Calu3 (cell line): ENCODE measurements around the gene ZNF616. TPM values are rescaled to one million over a fixed set of nuclear protein-coding genes. Genes with fewer than 3 reads are reported as not detected.

Experiments used
- Bru-seq: library from RNA; stranded (reverse); fragments of 400-500 nt; gene quantifications from one replicate; lab custom pipeline; 2021; lab: Mats Ljungman, UMichigan
- BruChase-seq, 2 experiments: library from RNA; stranded (reverse); fragments of 400-500 nt; gene quantifications; one replicate each; lab custom pipeline; 2021; lab: Mats Ljungman, UMichigan
- BruUV-seq: library from RNA; stranded (reverse); fragments of 400-500 nt; replicated peaks from 2 replicates; lab custom pipeline; 2021; lab: Mats Ljungman, UMichigan
- CTCF ChIA-PET: fragments of 300-600 bp; sonication (Branson Sonifier 250); formaldehyde crosslinking; loops from one replicate; lab custom pipeline; 2022; ENCODE audit warnings: antibody characterized with exemption; lab: Charles Lee
- DNase-seq: peaks from one replicate; pipeline ENCODE4 v3.0.0; 2022
- H3K27ac Mint-ChIP-seq: one replicate; pipeline ENCODE4 v1.8.0; 2022; ENCODE audit warnings: mixed read lengths; ENCODE audit not compliant: unreplicated experiment
- H3K27me3 Mint-ChIP-seq: one replicate; pipeline ENCODE4 v1.8.0; 2022; ENCODE audit warnings: mixed read lengths; ENCODE audit not compliant: unreplicated experiment
- H3K36me3 Mint-ChIP-seq: one replicate; pipeline ENCODE4 v1.8.0; 2022; ENCODE audit warnings: mild to moderate bottlenecking, moderate library complexity, mixed read lengths; ENCODE audit not compliant: insufficient read depth, unreplicated experiment
- H3K4me1 Mint-ChIP-seq: one replicate; pipeline ENCODE4 v1.8.0; 2022; ENCODE audit warnings: mild to moderate bottlenecking, low read depth, mixed read lengths; ENCODE audit not compliant: unreplicated experiment
- H3K4me3 Mint-ChIP-seq: one replicate; pipeline ENCODE4 v1.8.0; 2022; ENCODE audit warnings: mild to moderate bottlenecking, low read depth, moderate library complexity, mixed read lengths; ENCODE audit not compliant: unreplicated experiment
- H3K9me3 Mint-ChIP-seq: one replicate; pipeline ENCODE4 v1.8.0; 2022; ENCODE audit warnings: low read depth, mixed read lengths; ENCODE audit not compliant: unreplicated experiment
- intact Hi-C: fragments of 100-400 bp; cut with micrococcal nuclease; formaldehyde crosslinking; loops from one replicate; pipeline ENCODE4 v1.10.0; 2022; ENCODE audit not compliant: unreplicated experiment
- long read RNA-seq: library from polyadenylated mRNA; stranded (forward); transcript quantifications from one replicate; pipeline ENCODE4 v2.0.0, GENCODE V29; 2022
- total RNA-seq: library from RNA; stranded (reverse); gene quantifications from 2 replicates; pipeline ENCODE4 v1.2.3, GENCODE V29; 2022
- TF ChIP-seq, protein P1 (sequence below): fragments of 200-600 bp; IDR thresholded peaks from one replicate; pipeline ENCODE4 v1.8.0; 2022; ENCODE audit warnings: antibody characterized with exemption; ENCODE audit not compliant: unreplicated experiment

ZNF616 gene
- total RNA-seq, result 8.9 and 9.2 TPM in 2 replicates
- Bru-seq, nascent RNA, result percentile 61 among the genes with signal in this experiment
- percentile 55 among the genes with signal in this experiment for BruChase-seq, experiment 1, labeled RNA remaining after a 6-hour chase
- percentile 58 among the genes with signal in this experiment for BruChase-seq, experiment 2, labeled RNA remaining after a 2-hour chase
- long read RNA-seq, full-length matches to known transcripts, result 5 of 5 reads
- long read RNA-seq, partial matches to known transcripts, result 0 of 5 reads
- long read RNA-seq, other reads (novel, unspliced or antisense), result 0 of 5 reads

- intact Hi-C loops, result loop anchor here (1.0 to 5.0 kb wide), 4 partner anchors 32 to 98 kb away; partner anchors contain the start of genes ZNF432 and ZNF836
- peaks cover 11% of the 10 kb centered on the region for H3K4me1 Mint-ChIP-seq
- no peaks in the 10 kb centered on the region for H3K27me3 Mint-ChIP-seq
- TSS peak; percentile 84 for BruUV-seq
- peak within 1 kb of the TSS; percentile 71 for H3K27ac Mint-ChIP-seq
- TF ChIP-seq, protein P1, sequence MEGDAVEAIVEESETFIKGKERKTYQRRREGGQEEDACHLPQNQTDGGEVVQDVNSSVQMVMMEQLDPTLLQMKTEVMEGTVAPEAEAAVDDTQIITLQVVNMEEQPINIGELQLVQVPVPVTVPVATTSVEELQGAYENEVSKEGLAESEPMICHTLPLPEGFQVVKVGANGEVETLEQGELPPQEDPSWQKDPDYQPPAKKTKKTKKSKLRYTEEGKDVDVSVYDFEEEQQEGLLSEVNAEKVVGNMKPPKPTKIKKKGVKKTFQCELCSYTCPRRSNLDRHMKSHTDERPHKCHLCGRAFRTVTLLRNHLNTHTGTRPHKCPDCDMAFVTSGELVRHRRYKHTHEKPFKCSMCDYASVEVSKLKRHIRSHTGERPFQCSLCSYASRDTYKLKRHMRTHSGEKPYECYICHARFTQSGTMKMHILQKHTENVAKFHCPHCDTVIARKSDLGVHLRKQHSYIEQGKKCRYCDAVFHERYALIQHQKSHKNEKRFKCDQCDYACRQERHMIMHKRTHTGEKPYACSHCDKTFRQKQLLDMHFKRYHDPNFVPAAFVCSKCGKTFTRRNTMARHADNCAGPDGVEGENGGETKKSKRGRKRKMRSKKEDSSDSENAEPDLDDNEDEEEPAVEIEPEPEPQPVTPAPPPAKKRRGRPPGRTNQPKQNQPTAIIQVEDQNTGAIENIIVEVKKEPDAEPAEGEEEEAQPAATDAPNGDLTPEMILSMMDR, result peak; percentile 91
- H3K36me3 Mint-ChIP-seq, result peaks cover 25% of the 10 kb centered on the region
- peak; percentile 99 for DNase-seq
- peaks cover 16% of the 10 kb centered on the region for H3K9me3 Mint-ChIP-seq
- CTCF ChIA-PET, result interaction anchor here (0.5 to 1.4 kb wide), 4 partner anchors 50 to 525 kb away, joined by 3 to 5 read pairs (median 4); partner anchors contain the start of gene PPP2R1A
- H3K4me3 Mint-ChIP-seq, result peak within 1 kb of the TSS; percentile 84
Measured at GRCh38 chr19:52139252-52140031, at the start of gene ZNF616. Gene ZNF616 (minus strand): TSS chr19:52139938. CDS start chr19:52130512, 9,426 bp downstream.

- peak; percentile 5 for DNase-seq
- H3K9me3 Mint-ChIP-seq, result peaks cover 13% of the 10 kb centered on the region
- H3K4me1 Mint-ChIP-seq, result peaks cover 23% of the 10 kb centered on the region
- TF ChIP-seq, protein P1, result no peak
- CTCF ChIA-PET, result interaction anchor here (0.5 to 1.7 kb wide), 14 partner anchors 9 to 1841 kb away, joined by 3 to 11 read pairs (median 5); partner anchors contain the start of genes ZNF616 and ZNF836
- H3K27me3 Mint-ChIP-seq, result no peaks in the 10 kb centered on the region
- H3K27ac Mint-ChIP-seq, result peak overlapping the region; percentile 100
- intact Hi-C loops, result loop anchor here (1.0 to 2.0 kb wide), 2 partner anchors 18 to 50 kb away; partner anchors contain the start of genes ZNF616 and ZNF836
- BruUV-seq, result TSS peak; percentile 95
- H3K4me3 Mint-ChIP-seq, result peak overlapping the region; percentile 97
- peaks cover 52% of the 10 kb centered on the region for H3K36me3 Mint-ChIP-seq
Measured at GRCh38 chr19:52188822-52189734, 49.3 kb upstream of the ZNF616 start.

DNA sequence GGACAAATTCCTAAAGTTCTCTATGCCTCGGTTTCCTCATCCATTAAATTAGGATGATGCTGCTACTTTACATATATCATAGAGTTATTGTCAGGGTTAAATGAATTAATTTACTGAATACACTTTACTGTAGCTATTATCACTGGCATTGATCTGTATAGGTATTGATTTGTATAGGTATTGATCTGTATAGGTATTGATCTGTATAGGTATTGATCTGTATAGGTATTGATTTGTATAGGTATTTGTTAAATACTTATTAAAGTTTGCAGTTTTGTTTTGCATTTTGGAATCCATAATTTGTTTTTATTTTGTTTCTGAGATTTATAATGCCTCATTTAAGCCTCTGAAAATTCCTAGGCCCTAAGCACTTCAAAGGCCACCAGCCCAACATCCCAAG lies 47.7 kb upstream of the ZNF616 start:
- Mint-ChIP-seq H3K9me3 (peaks cover 8% of the 10 kb centered on the region), H3K27ac (no peak overlapping the region), H3K36me3 (peaks cover 43% of the 10 kb centered on the region), H3K4me3 (no peak overlapping the region), H3K4me1 (peaks cover 23% of the 10 kb centered on the region), H3K27me3 (no peaks in the 10 kb centered on the region)
- intact Hi-C loops, result no loop called here
- TF ChIP-seq, protein P1, result no peak
- BruUV-seq, result no TSS peak
- DNase-seq, result no peak
- CTCF ChIA-PET, result no interaction called here
